ENCODE data around the gene EPHA2. TPM values are rescaled to one million over a fixed set of nuclear protein-coding genes. Genes with fewer than 3 reads are reported as not detected.

The EPHA2 gene
- total and polyA plus RNA-seq, 4 donors = 2.9 to 11.1 (median 6.8) TPM

DNA sequence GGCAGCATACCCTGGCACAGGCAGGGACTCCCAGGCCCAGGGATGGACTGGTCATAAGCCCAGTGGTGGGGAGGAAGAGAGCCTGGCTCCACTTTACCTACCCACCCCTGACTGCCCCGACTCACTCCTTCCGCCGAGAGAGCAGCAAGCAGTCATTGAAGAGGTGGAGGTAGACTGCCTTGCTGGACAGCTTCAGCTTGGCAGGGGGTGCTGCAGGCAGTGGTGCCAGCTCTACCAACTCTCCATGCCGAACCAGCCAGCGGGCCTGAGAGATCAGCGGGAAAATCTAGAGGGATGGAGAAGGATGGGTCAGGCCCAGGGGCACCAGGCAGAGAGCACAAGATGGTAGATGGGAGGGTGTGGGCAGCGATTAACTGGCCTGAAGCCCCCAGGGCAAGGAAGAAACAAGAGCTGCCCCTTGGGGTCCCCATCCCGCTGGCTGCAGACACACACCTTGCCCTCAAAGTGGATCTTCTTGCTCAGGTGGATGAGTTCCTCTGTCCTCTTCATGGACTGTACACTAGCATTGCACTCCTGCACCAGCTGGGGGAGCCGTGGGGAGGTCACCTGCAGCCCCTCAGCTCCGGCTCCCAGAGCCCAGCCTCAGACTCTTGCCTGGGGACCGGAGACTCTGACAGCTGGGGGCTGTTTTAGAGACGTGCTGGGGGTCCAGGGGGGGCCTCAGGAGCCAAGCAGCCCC, 48.9 kb upstream of the EPHA2 start:
- Histone ChIP-seq H3K4me1 (ENCODE audit: control insufficient read depth in 4 of 4, insufficient read depth in 4 of 4, low read length in 3 of 4) (peaks cover 0 to 7% (median under 1%) of the 10 kb centered on the region in 4 donors), H3K9me3 (ENCODE audit: control insufficient read depth in 4 of 4, low read length in 3 of 4) (no peaks in the 10 kb centered on the region), H3K36me3 (ENCODE audit: control insufficient read depth in 4 of 4, insufficient read depth in 3 of 4, low read depth in 1 of 4, low read length in 3 of 4) (no peaks in the 10 kb centered on the region), H3K27ac (ENCODE audit: low read depth in 1 of 2, low read length in 2 of 2) (no peak overlapping the region), H3K27me3 (ENCODE audit: control insufficient read depth in 4 of 4, insufficient read depth in 4 of 4, low read length in 3 of 4) (no peaks in the 10 kb centered on the region), H3K9ac (ENCODE audit: low read depth in 1 of 2, low read length in 2 of 2) (no peak overlapping the region), H3K4me3 (ENCODE audit: low read depth in 1 of 3, low read length in 3 of 3) (no peak overlapping the region)
- TF ChIP-seq RAD21 (IDR thresholded peaks at IDR 0.05) (peak in 1 of 2 donors; percentile 61), TAF1 (conservative IDR thresholded peaks at IDR 0.05) (no peak), SP1 (IDR thresholded peaks at IDR 0.05) (no peak)
- TF ChIP-seq, protein P1, sequence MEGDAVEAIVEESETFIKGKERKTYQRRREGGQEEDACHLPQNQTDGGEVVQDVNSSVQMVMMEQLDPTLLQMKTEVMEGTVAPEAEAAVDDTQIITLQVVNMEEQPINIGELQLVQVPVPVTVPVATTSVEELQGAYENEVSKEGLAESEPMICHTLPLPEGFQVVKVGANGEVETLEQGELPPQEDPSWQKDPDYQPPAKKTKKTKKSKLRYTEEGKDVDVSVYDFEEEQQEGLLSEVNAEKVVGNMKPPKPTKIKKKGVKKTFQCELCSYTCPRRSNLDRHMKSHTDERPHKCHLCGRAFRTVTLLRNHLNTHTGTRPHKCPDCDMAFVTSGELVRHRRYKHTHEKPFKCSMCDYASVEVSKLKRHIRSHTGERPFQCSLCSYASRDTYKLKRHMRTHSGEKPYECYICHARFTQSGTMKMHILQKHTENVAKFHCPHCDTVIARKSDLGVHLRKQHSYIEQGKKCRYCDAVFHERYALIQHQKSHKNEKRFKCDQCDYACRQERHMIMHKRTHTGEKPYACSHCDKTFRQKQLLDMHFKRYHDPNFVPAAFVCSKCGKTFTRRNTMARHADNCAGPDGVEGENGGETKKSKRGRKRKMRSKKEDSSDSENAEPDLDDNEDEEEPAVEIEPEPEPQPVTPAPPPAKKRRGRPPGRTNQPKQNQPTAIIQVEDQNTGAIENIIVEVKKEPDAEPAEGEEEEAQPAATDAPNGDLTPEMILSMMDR (IDR thresholded peaks at IDR 0.05; ENCODE audit: low read depth, low read length, missing input control) = peak; percentile 22
- 87% methylated on average over 12 of the region's 12 CpGs for WGBS
- peak; percentile 61 for DNase-seq (ENCODE audit: low spot score)

DNA sequence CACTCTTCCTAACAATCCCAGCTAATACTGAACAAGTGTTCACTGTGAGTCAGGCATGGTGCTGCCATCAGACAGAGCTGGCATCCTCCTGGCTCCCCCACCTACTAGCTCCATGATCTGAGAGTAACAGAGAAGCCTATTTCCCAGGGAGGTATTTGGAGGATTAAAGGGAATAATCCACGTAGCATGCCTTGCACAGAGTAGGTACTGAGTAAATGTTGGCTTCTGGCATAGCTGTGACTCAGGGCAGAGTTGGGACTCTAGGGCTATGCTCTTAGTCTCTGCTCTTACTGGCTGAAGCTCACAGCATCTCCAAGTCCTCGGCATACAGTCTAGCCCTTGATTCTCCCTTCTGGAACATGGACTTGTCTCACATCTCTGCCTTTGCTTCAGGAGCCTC, 48.3 kb upstream of the EPHA2 start:
- WGBS = 91% methylated on average over 2 of the region's 2 CpGs
- Histone ChIP-seq H3K36me3 (ENCODE audit: control insufficient read depth in 4 of 4, insufficient read depth in 3 of 4, low read depth in 1 of 4, low read length in 3 of 4) (no peaks in the 10 kb centered on the region), H3K27me3 (ENCODE audit: control insufficient read depth in 4 of 4, insufficient read depth in 4 of 4, low read length in 3 of 4) (no peaks in the 10 kb centered on the region), H3K27ac (ENCODE audit: low read depth in 1 of 2, low read length in 2 of 2) (no peak overlapping the region), H3K9ac (ENCODE audit: low read depth in 1 of 2, low read length in 2 of 2) (no peak overlapping the region), H3K4me1 (ENCODE audit: control insufficient read depth in 4 of 4, insufficient read depth in 4 of 4, low read length in 3 of 4) (peaks cover 0 to 7% (median under 1%) of the 10 kb centered on the region in 4 donors), H3K9me3 (ENCODE audit: control insufficient read depth in 4 of 4, low read length in 3 of 4) (no peaks in the 10 kb centered on the region), H3K4me3 (ENCODE audit: low read depth in 1 of 3, low read length in 3 of 3) (no peak overlapping the region)
- DNase-seq (ENCODE audit: low spot score) = no peak
- no peak for TF ChIP-seq RXRA (IDR thresholded peaks at IDR 0.05)
- no peak for TF ChIP-seq GABPA (IDR thresholded peaks at IDR 0.05 in 1 of 2, conservative IDR thresholded peaks at IDR 0.05 in 1 of 2)
- TF ChIP-seq TAF1 (conservative IDR thresholded peaks at IDR 0.05) = no peak
- TF ChIP-seq FOXA2 (IDR thresholded peaks at IDR 0.05) = no peak
- TF ChIP-seq FOXA1 (IDR thresholded peaks at IDR 0.05) = no peak
- TF ChIP-seq HNF4G (IDR thresholded peaks at IDR 0.05) = no peak
- TF ChIP-seq NR2F2 (IDR thresholded peaks at IDR 0.05) = no peak
- TF ChIP-seq, protein P2, sequence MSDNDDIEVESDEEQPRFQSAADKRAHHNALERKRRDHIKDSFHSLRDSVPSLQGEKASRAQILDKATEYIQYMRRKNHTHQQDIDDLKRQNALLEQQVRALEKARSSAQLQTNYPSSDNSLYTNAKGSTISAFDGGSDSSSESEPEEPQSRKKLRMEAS (IDR thresholded peaks at IDR 0.05) = no peak

- H3K27me3 ChIP-seq (ENCODE audit: control insufficient read depth in 4 of 4, insufficient read depth in 4 of 4, low read length in 3 of 4) = no peaks in the 10 kb centered on the region
- no peak overlapping the region for H3K27ac ChIP-seq (ENCODE audit: low read depth in 1 of 2, low read length in 2 of 2)
- TF ChIP-seq ZBTB33 (IDR thresholded peaks at IDR 0.05) = no peak
- no peak for TF ChIP-seq FOXA1 (IDR thresholded peaks at IDR 0.05)
- TF ChIP-seq, protein P3, sequence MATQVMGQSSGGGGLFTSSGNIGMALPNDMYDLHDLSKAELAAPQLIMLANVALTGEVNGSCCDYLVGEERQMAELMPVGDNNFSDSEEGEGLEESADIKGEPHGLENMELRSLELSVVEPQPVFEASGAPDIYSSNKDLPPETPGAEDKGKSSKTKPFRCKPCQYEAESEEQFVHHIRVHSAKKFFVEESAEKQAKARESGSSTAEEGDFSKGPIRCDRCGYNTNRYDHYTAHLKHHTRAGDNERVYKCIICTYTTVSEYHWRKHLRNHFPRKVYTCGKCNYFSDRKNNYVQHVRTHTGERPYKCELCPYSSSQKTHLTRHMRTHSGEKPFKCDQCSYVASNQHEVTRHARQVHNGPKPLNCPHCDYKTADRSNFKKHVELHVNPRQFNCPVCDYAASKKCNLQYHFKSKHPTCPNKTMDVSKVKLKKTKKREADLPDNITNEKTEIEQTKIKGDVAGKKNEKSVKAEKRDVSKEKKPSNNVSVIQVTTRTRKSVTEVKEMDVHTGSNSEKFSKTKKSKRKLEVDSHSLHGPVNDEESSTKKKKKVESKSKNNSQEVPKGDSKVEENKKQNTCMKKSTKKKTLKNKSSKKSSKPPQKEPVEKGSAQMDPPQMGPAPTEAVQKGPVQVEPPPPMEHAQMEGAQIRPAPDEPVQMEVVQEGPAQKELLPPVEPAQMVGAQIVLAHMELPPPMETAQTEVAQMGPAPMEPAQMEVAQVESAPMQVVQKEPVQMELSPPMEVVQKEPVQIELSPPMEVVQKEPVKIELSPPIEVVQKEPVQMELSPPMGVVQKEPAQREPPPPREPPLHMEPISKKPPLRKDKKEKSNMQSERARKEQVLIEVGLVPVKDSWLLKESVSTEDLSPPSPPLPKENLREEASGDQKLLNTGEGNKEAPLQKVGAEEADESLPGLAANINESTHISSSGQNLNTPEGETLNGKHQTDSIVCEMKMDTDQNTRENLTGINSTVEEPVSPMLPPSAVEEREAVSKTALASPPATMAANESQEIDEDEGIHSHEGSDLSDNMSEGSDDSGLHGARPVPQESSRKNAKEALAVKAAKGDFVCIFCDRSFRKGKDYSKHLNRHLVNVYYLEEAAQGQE (IDR thresholded peaks at IDR 0.05) = no peak
- no peak for TF ChIP-seq YY1 (IDR thresholded peaks at IDR 0.05)
- TF ChIP-seq GABPA (IDR thresholded peaks at IDR 0.05 in 1 of 2, conservative IDR thresholded peaks at IDR 0.05 in 1 of 2) = no peak
- no peak for TF ChIP-seq SP1 (IDR thresholded peaks at IDR 0.05)
- no peak for TF ChIP-seq HNF4G (IDR thresholded peaks at IDR 0.05)
- no peak for TF ChIP-seq RAD21 (IDR thresholded peaks at IDR 0.05)
- no peak for TF ChIP-seq TAF1 (conservative IDR thresholded peaks at IDR 0.05)
- TF ChIP-seq, protein P4, sequence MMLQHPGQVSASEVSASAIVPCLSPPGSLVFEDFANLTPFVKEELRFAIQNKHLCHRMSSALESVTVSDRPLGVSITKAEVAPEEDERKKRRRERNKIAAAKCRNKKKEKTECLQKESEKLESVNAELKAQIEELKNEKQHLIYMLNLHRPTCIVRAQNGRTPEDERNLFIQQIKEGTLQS (IDR thresholded peaks at IDR 0.05) = no peak
- TF ChIP-seq HNF4A (conservative IDR thresholded peaks at IDR 0.05) = no peak
- no peak for TF ChIP-seq JUND (IDR thresholded peaks at IDR 0.05)
- no peak overlapping the region for H3K9ac ChIP-seq (ENCODE audit: low read depth in 1 of 2, low read length in 2 of 2)
- no peaks in the 10 kb centered on the region for H3K36me3 ChIP-seq (ENCODE audit: control insufficient read depth in 4 of 4, insufficient read depth in 3 of 4, low read depth in 1 of 4, low read length in 3 of 4)
- H3K4me1 ChIP-seq (ENCODE audit: control insufficient read depth in 4 of 4, insufficient read depth in 4 of 4, low read length in 3 of 4) = peaks cover 0 to 7% (median under 1%) of the 10 kb centered on the region in 4 donors
- 59% methylated on average over 3 of the region's 3 CpGs for WGBS
- no peak for DNase-seq (ENCODE audit: low spot score)
- no peaks in the 10 kb centered on the region for H3K9me3 ChIP-seq (ENCODE audit: control insufficient read depth in 4 of 4, low read length in 3 of 4)
- no peak overlapping the region for H3K4me3 ChIP-seq (ENCODE audit: low read depth in 1 of 3, low read length in 3 of 3)
Measured at GRCh38 chr1:16203550-16203949, 47.7 kb upstream of the EPHA2 start.

Measured in liver (tissue), 9 donors.